HFF-Myc (cell line): ENCODE measurements around the gene KCNA2.

Experiments
- DNase-seq: peaks from one replicate; pipeline ENCODE4 v3.0.0-alpha.2; 2011; ENCODE audit warnings: low read depth; ENCODE audit errors: extremely low read depth
- H3K4me3 ChIP-seq: replicated peaks from 2 replicates; pipeline ENCODE4 v1.5.1; 2011; ENCODE audit warnings: low read depth, mild to moderate bottlenecking, control low read depth, low read length
- CTCF ChIP-seq: IDR thresholded peaks from 2 replicates; pipeline ENCODE4 v1.5.1; 2012; ENCODE audit warnings: mild to moderate bottlenecking, low read depth, low read length, control low read depth; ENCODE audit errors: missing control alignments

KCNA2 gene

GRCh38 chr1:110603058-110603457 is 3.1 kb downstream of the KCNA2 start:
- no peak for DNase-seq
- no peak overlapping the region for H3K4me3 ChIP-seq
- TF ChIP-seq CTCF = no peak

DNA sequence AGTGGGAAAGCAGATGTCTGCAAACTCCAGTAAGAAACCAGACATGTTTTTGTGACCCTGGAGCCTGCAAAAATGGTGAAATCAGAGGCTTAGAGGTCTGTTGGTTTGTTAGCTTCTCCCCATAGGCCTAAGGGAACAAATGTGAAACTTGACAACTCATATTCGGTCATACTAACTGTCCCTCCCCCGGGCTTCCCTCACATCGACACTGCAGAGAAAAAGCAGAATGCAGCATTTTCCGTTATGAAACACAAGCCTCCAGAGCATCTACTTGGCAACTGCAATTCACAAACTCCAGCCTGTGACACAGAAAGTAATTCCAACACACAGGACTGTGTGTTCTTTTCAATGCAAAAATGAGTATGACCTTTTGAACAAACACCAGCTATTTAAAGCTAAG is 3.7 kb downstream of the KCNA2 start:
- DNase-seq = no peak
- TF ChIP-seq CTCF = no peak
- H3K4me3 ChIP-seq = no peak overlapping the region

GRCh38 chr1:110601332-110601731 is 4.8 kb downstream of the KCNA2 start:
- H3K4me3 ChIP-seq = no peak overlapping the region
- no peak for DNase-seq
- TF ChIP-seq CTCF = no peak

- no peak for TF ChIP-seq CTCF
- no peak for DNase-seq
- H3K4me3 ChIP-seq = no peak overlapping the region
Observed at GRCh38 chr1:110600716-110601115, 5.4 kb downstream of the KCNA2 start.

- TF ChIP-seq CTCF = no peak
- no peak for DNase-seq
- H3K4me3 ChIP-seq = no peak overlapping the region
Observed at GRCh38 chr1:110597966-110598365, 8.2 kb downstream of the KCNA2 start.

- no peak for DNase-seq
- TF ChIP-seq CTCF = no peak
- H3K4me3 ChIP-seq = no peak overlapping the region
Observed at GRCh38 chr1:110596312-110596711, 9.8 kb downstream of the KCNA2 start.

DNA sequence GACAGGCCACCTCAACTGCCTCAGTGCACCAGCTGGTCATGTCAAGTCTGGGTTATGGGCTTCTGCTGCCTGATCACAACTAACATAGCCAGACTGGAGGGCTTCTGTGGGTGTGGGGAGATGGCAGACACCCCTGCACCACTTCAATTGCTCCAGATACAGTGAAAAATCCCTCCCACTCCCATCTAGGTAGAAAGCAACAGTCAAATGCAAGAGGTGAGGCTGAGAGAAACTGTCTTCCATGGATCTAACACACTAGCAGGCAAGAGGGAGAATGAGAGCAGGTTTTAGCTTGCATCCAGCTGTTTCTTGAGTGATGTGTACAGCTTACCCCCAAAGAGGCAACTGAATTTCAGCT is 10.8 kb downstream of the KCNA2 start:
- no peak for TF ChIP-seq CTCF
- H3K4me3 ChIP-seq = no peak overlapping the region
- no peak for DNase-seq
